Panc1 (cell line): ENCODE data around the gene CHP1.

ENCODE experiments used
- CTCF ChIP-seq: fragments of 450-650 bp; IDR thresholded peaks from 2 replicates; pipeline ENCODE4 v1.5.1; 2017; ENCODE audit warnings: mild to moderate bottlenecking
- POLR2AphosphoS5 ChIP-seq: IDR thresholded peaks from 2 replicates; pipeline ENCODE4 v1.6.1; 2012; ENCODE audit warnings: mild to moderate bottlenecking, low read depth, low read length, moderate library complexity
- TCF7L2 ChIP-seq: IDR thresholded peaks from 2 replicates; pipeline ENCODE4 v1.6.1; 2011; ENCODE audit warnings: mild to moderate bottlenecking, low read depth, low read length, inconsistent platforms

GRCh38 chr15:41259546-41260189 lies 28.6 kb downstream of the CHP1 start:
- no peak for TF ChIP-seq POLR2AphosphoS5
- no peak for TF ChIP-seq CTCF
- no peak for TF ChIP-seq TCF7L2
